AG10803 (cell line): Measurements from ENCODE around the gene DPP4.
A peak's percentile ranks its signal among the peaks of the same experiment; 100 is the strongest.

Experiments used
- DNase-seq: peaks from one replicate; pipeline ENCODE4 v3.0.0; 2010; ENCODE audit warnings: low read depth
- H3K4me3 ChIP-seq: 2 replicates; pipeline ENCODE4 v1.5.1; 2011; ENCODE audit warnings: mild to moderate bottlenecking, low read length, control low read depth
- TF ChIP-seq, protein P1 (sequence below): conservative IDR thresholded peaks from 2 replicates; pipeline ENCODE4 v1.5.1; 2011; ENCODE audit warnings: mild to moderate bottlenecking, low read length, control low read depth, inconsistent platforms

The DPP4 gene

DNA sequence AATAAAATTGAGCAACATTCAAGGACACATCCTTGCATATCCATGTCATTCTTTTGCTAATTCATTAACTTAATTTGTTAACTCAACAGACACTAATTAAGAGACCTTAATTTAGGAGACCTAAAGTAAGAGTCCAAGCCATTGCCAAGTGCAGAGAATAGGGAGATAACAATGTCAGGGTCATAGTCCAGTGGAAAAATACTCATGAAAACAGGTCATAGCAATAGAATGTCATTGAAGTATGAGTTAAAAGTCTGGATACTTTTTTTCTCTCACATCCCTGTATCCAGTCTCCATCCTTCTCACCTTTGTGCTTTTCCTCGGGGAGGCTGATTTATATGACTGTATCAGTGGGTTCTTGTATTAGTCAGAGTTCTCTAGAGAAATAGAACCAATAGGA, 26.6 kb upstream of the DPP4 start:
- TF ChIP-seq, protein P1, sequence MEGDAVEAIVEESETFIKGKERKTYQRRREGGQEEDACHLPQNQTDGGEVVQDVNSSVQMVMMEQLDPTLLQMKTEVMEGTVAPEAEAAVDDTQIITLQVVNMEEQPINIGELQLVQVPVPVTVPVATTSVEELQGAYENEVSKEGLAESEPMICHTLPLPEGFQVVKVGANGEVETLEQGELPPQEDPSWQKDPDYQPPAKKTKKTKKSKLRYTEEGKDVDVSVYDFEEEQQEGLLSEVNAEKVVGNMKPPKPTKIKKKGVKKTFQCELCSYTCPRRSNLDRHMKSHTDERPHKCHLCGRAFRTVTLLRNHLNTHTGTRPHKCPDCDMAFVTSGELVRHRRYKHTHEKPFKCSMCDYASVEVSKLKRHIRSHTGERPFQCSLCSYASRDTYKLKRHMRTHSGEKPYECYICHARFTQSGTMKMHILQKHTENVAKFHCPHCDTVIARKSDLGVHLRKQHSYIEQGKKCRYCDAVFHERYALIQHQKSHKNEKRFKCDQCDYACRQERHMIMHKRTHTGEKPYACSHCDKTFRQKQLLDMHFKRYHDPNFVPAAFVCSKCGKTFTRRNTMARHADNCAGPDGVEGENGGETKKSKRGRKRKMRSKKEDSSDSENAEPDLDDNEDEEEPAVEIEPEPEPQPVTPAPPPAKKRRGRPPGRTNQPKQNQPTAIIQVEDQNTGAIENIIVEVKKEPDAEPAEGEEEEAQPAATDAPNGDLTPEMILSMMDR, result no peak
- H3K4me3 ChIP-seq, result no peak overlapping the region
- no peak for DNase-seq

DNA sequence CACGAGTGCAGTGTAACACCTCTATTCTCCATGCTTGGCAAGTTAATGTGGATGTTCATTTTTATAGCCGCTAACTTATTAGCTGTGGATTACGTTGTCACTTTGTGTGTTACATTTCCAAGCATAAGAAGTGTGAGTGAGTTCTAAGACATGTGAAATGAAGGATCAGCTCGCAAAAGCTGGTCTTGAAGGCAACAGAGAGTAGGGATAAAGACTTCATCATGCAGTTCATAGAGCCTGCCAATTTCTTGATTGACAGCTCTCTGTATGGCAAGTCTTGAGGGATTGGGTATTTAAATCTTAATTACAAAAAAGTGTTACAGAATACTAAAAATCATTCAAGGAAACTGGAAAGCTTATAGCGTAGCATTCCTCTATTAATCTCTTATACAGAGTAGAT, 25.8 kb upstream of the DPP4 start:
- TF ChIP-seq, protein P1, result no peak

DNA sequence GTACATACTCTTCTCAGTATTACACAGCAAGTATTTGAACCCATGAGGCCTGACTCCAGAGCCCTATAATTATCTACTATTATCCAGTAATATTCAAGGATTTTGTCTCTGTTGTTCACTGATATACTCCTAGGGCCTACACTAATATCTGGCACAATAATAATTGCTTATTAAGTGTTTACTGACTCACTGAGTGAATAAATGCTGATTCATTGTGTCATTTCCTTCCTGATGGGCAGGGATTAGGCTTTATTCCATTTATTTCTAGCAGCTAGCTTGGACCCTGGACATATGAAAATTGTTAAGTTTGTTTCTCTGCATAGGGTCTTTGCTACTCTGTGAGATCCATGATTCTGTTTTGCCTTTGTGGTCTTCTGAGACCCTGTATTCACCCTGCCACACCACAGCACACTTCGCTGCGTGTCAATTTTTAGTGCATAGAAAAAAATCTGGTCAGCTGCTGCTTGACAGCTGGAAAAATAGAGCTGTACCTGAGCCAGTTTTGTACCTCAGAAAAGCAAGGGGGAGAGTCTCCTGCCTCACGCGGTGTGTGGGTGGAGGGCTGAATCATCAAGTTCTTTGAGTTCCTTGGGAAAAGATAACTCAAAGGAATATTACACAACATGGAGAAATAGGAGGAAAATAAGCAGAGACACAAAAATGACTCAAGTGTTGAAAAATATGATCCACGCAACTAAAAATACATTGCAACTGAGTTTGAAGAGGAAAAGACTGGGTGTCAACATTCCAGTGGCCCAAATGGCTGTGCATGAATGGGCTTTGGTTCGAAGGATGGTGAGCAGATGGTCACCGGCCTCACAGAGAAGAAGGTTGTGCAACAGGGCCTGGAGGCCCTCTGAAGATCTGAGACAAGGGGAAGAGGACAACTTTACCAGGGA, 18.9 kb upstream of the DPP4 start:
- no peak overlapping the region for H3K4me3 ChIP-seq
- peak; percentile 99 for DNase-seq
- TF ChIP-seq, protein P1, result no peak

More for the DNA sequence above, 25.8 kb upstream of the DPP4 start:
- H3K4me3 ChIP-seq, result no peak overlapping the region
- DNase-seq, result no peak

DNA sequence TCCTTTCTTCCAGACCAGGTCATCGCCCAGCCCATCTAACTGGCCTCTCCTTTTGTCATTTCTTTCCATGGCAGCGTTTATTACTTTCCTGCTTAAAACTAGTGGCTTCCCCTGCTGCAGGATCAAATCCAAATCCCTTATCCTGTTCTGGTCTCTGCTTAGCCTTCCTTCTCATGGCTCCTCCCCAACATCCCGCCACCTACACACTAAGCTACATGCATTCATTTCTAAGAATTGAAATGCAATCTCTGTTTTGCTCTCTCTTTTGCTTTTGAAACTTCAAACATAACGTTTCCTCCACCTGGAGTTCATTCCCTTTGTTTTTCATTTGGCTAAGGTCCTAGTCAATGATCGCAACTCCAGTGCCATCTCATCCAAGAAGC, 18.0 kb upstream of the DPP4 start:
- no peak overlapping the region for H3K4me3 ChIP-seq
- no peak for DNase-seq
- TF ChIP-seq, protein P1, result no peak

DNA sequence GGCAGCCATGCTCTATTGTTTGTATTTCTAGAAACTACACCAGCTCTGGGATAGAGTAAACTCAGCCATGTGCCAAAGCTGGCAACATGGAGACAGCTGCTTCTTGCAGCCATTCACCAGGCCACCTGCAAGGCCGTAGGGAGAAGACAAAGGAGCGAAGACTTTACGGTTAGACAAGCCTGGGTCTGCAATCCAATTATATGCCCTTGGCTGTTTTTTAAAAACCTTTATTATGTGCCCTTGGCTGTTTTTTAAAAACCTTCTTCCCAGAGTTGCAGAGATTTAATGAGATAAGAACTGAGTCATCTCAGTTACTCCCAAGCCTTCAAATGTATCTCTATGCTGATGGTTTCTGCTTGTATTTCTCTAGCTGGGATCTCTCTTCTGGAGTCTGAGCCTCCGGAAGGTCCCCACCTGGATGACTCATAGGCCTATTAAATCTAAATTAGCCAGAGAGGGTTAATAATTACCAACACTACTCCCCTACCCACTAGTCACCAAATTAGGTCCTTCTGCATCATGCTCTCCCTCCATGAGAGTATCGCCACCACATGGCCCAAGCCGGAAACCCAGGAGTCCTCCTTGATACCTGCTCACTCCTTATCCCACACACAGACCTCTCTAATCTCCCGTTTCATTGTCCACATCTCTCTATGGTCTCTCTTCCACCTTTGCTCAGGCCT, 17.5 kb upstream of the DPP4 start:
- DNase-seq, result no peak
- TF ChIP-seq, protein P1, result no peak; the same call in 1 of the 2 replicates
- no peak overlapping the region for H3K4me3 ChIP-seq

DNA sequence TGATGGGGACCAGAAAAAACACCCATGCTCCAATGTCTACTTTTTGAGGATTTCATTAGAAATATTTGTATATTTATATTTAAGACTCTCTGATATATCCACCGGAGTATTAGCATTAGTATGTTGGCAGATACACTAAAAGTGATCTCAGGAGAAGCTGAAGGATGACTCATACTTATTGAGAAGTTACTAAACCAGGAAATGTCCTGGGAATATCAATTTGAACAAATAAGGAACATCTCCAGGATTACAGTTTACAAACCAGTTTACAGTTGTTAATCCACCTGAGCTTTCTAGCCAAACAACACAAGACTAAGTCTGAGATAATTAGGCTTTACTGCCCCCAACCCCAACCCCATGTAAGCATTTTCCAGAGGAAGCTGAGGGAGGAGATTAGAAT, 16.1 kb upstream of the DPP4 start:
- DNase-seq, result peak; percentile 52
- H3K4me3 ChIP-seq, result no peak overlapping the region
- TF ChIP-seq, protein P1, result no peak
